SU-DHL-6 (cell line): ENCODE measurements around the gene ZBTB17.

ENCODE experiments used
- CTCF ChIP-seq: fragments of 200-600 bp; sonication (generic); IDR thresholded peaks from one replicate; pipeline ENCODE4 v1.5.1; 2017; ENCODE audit warnings: antibody characterized with exemption, mild to moderate bottlenecking, low read length, moderate library complexity; ENCODE audit not compliant: insufficient read depth, poor library complexity, severe bottlenecking
- EZH2phosphoT487 ChIP-seq: fragments of 200-600 bp; sonication (generic), shearing (Covaris generic); conservative IDR thresholded peaks from 2 replicates; pipeline ENCODE4 v1.6.1; 2018; ENCODE audit warnings: mild to moderate bottlenecking, antibody characterized with exemption, low read length, moderate library complexity, mixed read lengths

DNA sequence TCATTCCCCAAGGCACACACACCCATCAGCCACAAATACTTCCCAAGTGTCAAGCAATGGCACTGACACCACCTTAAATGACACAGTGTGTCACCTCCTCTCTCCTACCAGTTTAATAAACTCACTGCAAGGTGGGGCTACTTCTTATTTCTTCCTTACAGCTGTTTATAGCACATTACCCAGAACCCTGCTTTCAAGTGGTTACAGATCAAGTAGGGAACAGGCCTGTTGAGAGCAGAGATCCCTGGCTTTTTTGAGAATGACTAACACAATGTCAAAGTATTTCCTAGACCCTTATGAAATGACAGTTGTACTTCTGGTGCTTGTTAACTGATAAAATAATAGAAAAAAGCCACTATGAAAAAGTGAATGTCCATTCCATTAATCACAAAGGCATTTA is 19.8 kb downstream of the ZBTB17 start:
- TF ChIP-seq CTCF (no peak), EZH2phosphoT487 (no peak)
